H9 (cell line): Measurements from ENCODE around the gene PDGFB. TPM values are rescaled to one million over a fixed set of nuclear protein-coding genes. Genes with fewer than 3 reads are reported as not detected.

Experiments used
- DNase-seq: peaks from one replicate; pipeline ENCODE4 v3.0.0-alpha.2; 2017
- H2AFZ ChIP-seq: one replicate; pipeline ENCODE4 v1.6.1; 2013; ENCODE audit warnings: mild to moderate bottlenecking, low read length, control low read depth, moderate library complexity
- H2AK5ac ChIP-seq: 2 replicates; pipeline ENCODE4 v1.6.1; 2013; ENCODE audit warnings: low read length, control low read depth, mixed read lengths; ENCODE audit not compliant: insufficient read length
- H2BK120ac ChIP-seq: one replicate; pipeline ENCODE4 v1.6.1; 2013; ENCODE audit warnings: low read depth, mild to moderate bottlenecking, low read length, control low read depth, inconsistent platforms; ENCODE audit not compliant: poor library complexity, severe bottlenecking
- H2BK12ac ChIP-seq: 2 replicates; pipeline ENCODE4 v1.6.1; 2013; ENCODE audit warnings: low read length, control low read depth, mixed read lengths, low read depth; ENCODE audit not compliant: insufficient read length
- H2BK15ac ChIP-seq: 2 replicates; pipeline ENCODE4 v1.6.1; 2013; ENCODE audit warnings: low read depth, low read length, control low read depth
- H2BK20ac ChIP-seq: one replicate; pipeline ENCODE4 v1.6.1; 2013; ENCODE audit warnings: low read depth, mild to moderate bottlenecking, low read length, control low read depth, inconsistent platforms; ENCODE audit not compliant: poor library complexity, severe bottlenecking
- H2BK5ac ChIP-seq: 2 replicates; pipeline ENCODE4 v1.6.1; 2013; ENCODE audit warnings: low read length, control low read depth, mixed read lengths; ENCODE audit not compliant: insufficient read length
- H3K14ac ChIP-seq: 2 replicates; pipeline ENCODE4 v1.6.1; 2013; ENCODE audit warnings: low read length, control low read depth; ENCODE audit not compliant: insufficient read depth
- H3K18ac ChIP-seq: 2 replicates; pipeline ENCODE4 v1.6.1; 2013; ENCODE audit warnings: low read depth, mild to moderate bottlenecking, mixed read lengths, low read length, control low read depth; ENCODE audit not compliant: insufficient read length
- H3K23ac ChIP-seq: 2 replicates; pipeline ENCODE4 v1.6.1; 2013; ENCODE audit warnings: low read length, control low read depth, mixed read lengths, low read depth; ENCODE audit not compliant: insufficient read length
- H3K23me2 ChIP-seq: 2 replicates; pipeline ENCODE4 v1.6.1; 2013; ENCODE audit warnings: low read depth, mild to moderate bottlenecking, mixed read lengths, low read length, control low read depth; ENCODE audit not compliant: insufficient read length, poor library complexity, severe bottlenecking
- H3K27ac ChIP-seq: 2 replicates; pipeline ENCODE4 v1.5.1; 2013; ENCODE audit warnings: low read length, control low read depth, mixed read lengths, low read depth; ENCODE audit not compliant: insufficient read length
- H3K27me3 ChIP-seq: 2 replicates; pipeline ENCODE4 v1.6.1; 2013; ENCODE audit warnings: low read length, control low read depth, inconsistent platforms; ENCODE audit not compliant: insufficient read depth
- H3K4ac ChIP-seq: 2 replicates; pipeline ENCODE4 v1.6.1; 2013; ENCODE audit warnings: low read depth, mild to moderate bottlenecking, control low read depth, inconsistent platforms, low read length, moderate library complexity
- H3K4me1 ChIP-seq: 2 replicates; pipeline ENCODE4 v1.6.1; 2013; ENCODE audit warnings: low read length, control low read depth, inconsistent platforms; ENCODE audit not compliant: insufficient read depth
- H3K4me2 ChIP-seq: 2 replicates; pipeline ENCODE4 v1.6.1; 2013; ENCODE audit warnings: low read length, control low read depth, mixed read lengths; ENCODE audit not compliant: insufficient read length, insufficient read depth
- H3K56ac ChIP-seq: 2 replicates; pipeline ENCODE4 v1.6.1; 2013; ENCODE audit warnings: low read depth, mild to moderate bottlenecking, mixed read lengths, low read length, control low read depth; ENCODE audit not compliant: insufficient read length
- H3K79me1 ChIP-seq: 2 replicates; pipeline ENCODE4 v1.6.1; 2013; ENCODE audit warnings: low read depth, mild to moderate bottlenecking, moderate library complexity, low read length, control low read depth, inconsistent platforms; ENCODE audit not compliant: insufficient read depth, poor library complexity, severe bottlenecking
- H3K79me2 ChIP-seq: 2 replicates; pipeline ENCODE4 v1.6.1; 2013; ENCODE audit warnings: low read length, control low read depth, inconsistent platforms; ENCODE audit not compliant: insufficient read depth
- H3K9ac ChIP-seq: 2 replicates; pipeline ENCODE4 v1.6.1; 2013; ENCODE audit warnings: low read length, control low read depth, mixed read lengths; ENCODE audit not compliant: insufficient read length; ENCODE audit errors: extremely low read depth
- H3K9me3 ChIP-seq: one replicate; pipeline ENCODE4 v1.6.1; 2013; ENCODE audit warnings: low read depth, low read length, inconsistent platforms; ENCODE audit not compliant: control insufficient read depth
- H3T11ph ChIP-seq: one replicate; pipeline ENCODE4 v1.6.1; 2013; ENCODE audit warnings: mild to moderate bottlenecking, low read length, control low read depth, inconsistent platforms
- H4K20me1 ChIP-seq: one replicate; pipeline ENCODE4 v1.6.1; 2013; ENCODE audit not compliant: control insufficient read depth, insufficient read length, insufficient read depth
- H4K5ac ChIP-seq: 2 replicates; pipeline ENCODE4 v1.6.1; 2013; ENCODE audit warnings: low read depth, mild to moderate bottlenecking, mixed read lengths, low read length, control low read depth; ENCODE audit not compliant: insufficient read length
- H4K8ac ChIP-seq: replicated peaks from 2 replicates; pipeline ENCODE4 v1.6.1; 2013; ENCODE audit warnings: low read length, control low read depth, mixed read lengths, low read depth; ENCODE audit not compliant: insufficient read length
- H4K91ac ChIP-seq: 2 replicates; pipeline ENCODE4 v1.6.1; 2013; ENCODE audit warnings: low read depth, mild to moderate bottlenecking, moderate library complexity, mixed read lengths, low read length, control low read depth; ENCODE audit not compliant: insufficient read length
- H3K27ac Mint-ChIP-seq, 3 experiments: 2 replicates in 2 of 3; 3 replicates in 1 of 3; pipeline ENCODE4 v1.8.0; 2020 to 2021; ENCODE audit warnings: mixed read lengths in 3 of 3, mild to moderate bottlenecking in 1 of 3, moderate library complexity in 1 of 3
- H3K27me3 Mint-ChIP-seq: 2 replicates; pipeline ENCODE4 v1.8.0; 2021; ENCODE audit warnings: low read depth, mild to moderate bottlenecking, moderate library complexity, mixed read lengths
- H3K36me3 Mint-ChIP-seq, 3 experiments: 2 replicates in 2 of 3; 3 replicates in 1 of 3; pipeline ENCODE4 v1.8.0; 2020 to 2021; ENCODE audit warnings: low read depth in 3 of 3, mixed read lengths in 3 of 3; ENCODE audit not compliant: insufficient read depth in 1 of 3
- H3K4me1 Mint-ChIP-seq, 2 experiments: 2 replicates each; pipeline ENCODE4 v1.8.0; 2020; ENCODE audit warnings: mixed read lengths in 2 of 2
- H3K4me3 Mint-ChIP-seq, 2 experiments: 2 replicates in 1 of 2; 3 replicates in 1 of 2; pipeline ENCODE4 v1.8.0; 2020 to 2021; ENCODE audit warnings: mild to moderate bottlenecking in 2 of 2, mixed read lengths in 2 of 2, moderate library complexity in 1 of 2
- H3K9me3 Mint-ChIP-seq, 2 experiments: 2 replicates in 1 of 2; 3 replicates in 1 of 2; pipeline ENCODE4 v1.8.0; 2020; ENCODE audit warnings: mild to moderate bottlenecking in 2 of 2, mixed read lengths in 2 of 2, moderate library complexity in 1 of 2
- CTCF ChIP-seq: fragments of 200-600 bp; sonication (generic); conservative IDR thresholded peaks from 3 replicates; pipeline ENCODE4 v1.8.0; 2021; ENCODE audit warnings: antibody characterized with exemption, mild to moderate bottlenecking
- WGBS: extraction: QIAGEN DNeasy Blood & Tissue Kit; methylation state at CpG from one replicate; pipeline ENCODE4 v1.1.7; 2013; ENCODE audit warnings: missing lambda C conversion rate, low lambda C conversion rate, mixed read lengths; ENCODE audit not compliant: insufficient read length; ENCODE audit errors: extremely low coverage; 5-methylcytosine and 5-hydroxymethylcytosine counted together
- total RNA-seq: library from RNA; stranded (reverse); gene quantifications from 2 replicates; pipeline ENCODE4 v1.2.1, GENCODE V29; 2021

Gene PDGFB
- total RNA-seq, 1 experiment from 2014 or later = 6.1 TPM

GRCh38 chr22:39283322-39284141 is 38.8 kb upstream of the PDGFB start:
- H2BK120ac ChIP-seq = no peak overlapping the region
- H2BK12ac ChIP-seq = no peak overlapping the region
- H3K4me2 ChIP-seq = no peak overlapping the region
- H4K20me1 ChIP-seq = no peaks in the 10 kb centered on the region
- no peak overlapping the region for H2AFZ ChIP-seq
- H2AK5ac ChIP-seq = no peak overlapping the region
- no peaks in the 10 kb centered on the region for H3K36me3 Mint-ChIP-seq
- no peaks in the 10 kb centered on the region for H3K79me2 ChIP-seq
- H3K23ac ChIP-seq = no peak overlapping the region
- H3T11ph ChIP-seq = no peak overlapping the region
- no peak overlapping the region for H4K91ac ChIP-seq
- H3K27ac ChIP-seq = no peak overlapping the region
- H3K18ac ChIP-seq = no peak overlapping the region
- no peak overlapping the region for H3K27ac Mint-ChIP-seq
- H3K9ac ChIP-seq = no peak overlapping the region
- H3K4me3 Mint-ChIP-seq = no peak overlapping the region; a peak in 1 of 5 replicates
- H3K4me1 Mint-ChIP-seq = peaks cover 19 to 24% of the 10 kb centered on the region in 2 experiments
- H2BK5ac ChIP-seq = no peak overlapping the region
- no peak for TF ChIP-seq CTCF
- no peak overlapping the region for H4K8ac ChIP-seq
- H3K9me3 ChIP-seq = no peaks in the 10 kb centered on the region
- no peak overlapping the region; the same call in 1 of the 2 replicates for H3K14ac ChIP-seq
- peaks cover 0 to 4% of the 10 kb centered on the region in 2 experiments; a peak in 2 of 5 replicates for H3K9me3 Mint-ChIP-seq
- no peak overlapping the region for H3K4ac ChIP-seq
- no peak overlapping the region for H3K56ac ChIP-seq
- H3K27me3 Mint-ChIP-seq = peaks cover 7% of the 10 kb centered on the region
- no peak overlapping the region for H2BK15ac ChIP-seq
- H3K23me2 ChIP-seq = no peaks in the 10 kb centered on the region
- no peak overlapping the region for H4K5ac ChIP-seq
- WGBS = no CpG with 5 or more reads among the region's 27 CpGs
- H3K27me3 ChIP-seq = no peaks in the 10 kb centered on the region
- H3K79me1 ChIP-seq = no peaks in the 10 kb centered on the region
- peaks cover 4% of the 10 kb centered on the region; the same call in 1 of the 2 replicates for H3K4me1 ChIP-seq
- no peak for DNase-seq
- no peak overlapping the region for H2BK20ac ChIP-seq
